H1 (cell line): ENCODE results near the gene PTPRE. TPM values are rescaled to one million over a fixed set of nuclear protein-coding genes. Genes with fewer than 3 reads are reported as not detected.

Experiments
- CTCF ChIA-PET: fragments of 300-600 bp; sonication (Branson Sonifier 250); formaldehyde crosslinking; loops from one replicate; lab custom pipeline; 2021; ENCODE audit not compliant: partially characterized antibody; lab: Charles Lee
- POLR2A ChIA-PET: fragments of 300-600 bp; sonication (Branson Sonifier 250); formaldehyde crosslinking; loops from one replicate; lab custom pipeline; 2021; ENCODE audit warnings: inconsistent platforms; ENCODE audit not compliant: partially characterized antibody; lab: Charles Lee
- DNase-seq, 2 experiments: peaks; one replicate each; pipeline versions ENCODE4 v3.0.0 to v3.0.0-alpha.2; 2010 to 2022; ENCODE audit warnings: low spot score in 2 of 2, low read depth in 1 of 2, mixed read lengths in 1 of 2
- FAIRE-seq: peaks from 2 replicates; lab custom pipeline; 2011; peaks lifted over from hg19 to GRCh38; lab: Jason Lieb, UNC
- H2AFZ ChIP-seq: 2 replicates; pipeline ENCODE4 v1.8.1; 2012; ENCODE audit warnings: low read length, inconsistent platforms
- H2AK5ac ChIP-seq: 2 replicates; pipeline ENCODE4 v1.6.1; 2013; ENCODE audit warnings: low read depth, low read length
- H2BK120ac ChIP-seq: replicated peaks from 2 replicates; pipeline ENCODE3; 2013; ENCODE audit warnings: low read depth, low read length, inconsistent platforms
- H2BK12ac ChIP-seq: 2 replicates; pipeline ENCODE4 v1.6.1; 2013; ENCODE audit warnings: low read depth, low read length
- H2BK15ac ChIP-seq: 2 replicates; pipeline ENCODE4 v1.6.1; 2013; ENCODE audit warnings: low read length
- H2BK20ac ChIP-seq: 2 replicates; pipeline ENCODE4 v1.6.1; 2013; ENCODE audit warnings: low read length
- H2BK5ac ChIP-seq: 2 replicates; pipeline ENCODE4 v1.6.1; 2013; ENCODE audit warnings: low read depth, low read length
- H3K14ac ChIP-seq: 2 replicates; pipeline ENCODE4 v1.6.1; 2013; ENCODE audit warnings: inconsistent platforms; ENCODE audit not compliant: insufficient read length
- H3K18ac ChIP-seq: 2 replicates; pipeline ENCODE4 v1.6.1; 2013; ENCODE audit warnings: low read length; ENCODE audit errors: extremely low read depth
- H3K23ac ChIP-seq: 2 replicates; pipeline ENCODE4 v1.6.1; 2013; ENCODE audit warnings: inconsistent platforms; ENCODE audit not compliant: insufficient read length
- H3K23me2 ChIP-seq: 2 replicates; pipeline ENCODE4 v1.6.1; 2013; ENCODE audit warnings: low read depth, low read length
- H3K27ac ChIP-seq: 2 replicates; pipeline ENCODE4 v1.6.1; 2011; ENCODE audit warnings: low read depth, low read length, inconsistent platforms
- H3K27me3 ChIP-seq, 4 experiments: replicated peaks in 1 of 4; 1 replicate in 1 of 4; 2 replicates in 3 of 4; pipeline versions ENCODE4 v1.6.1 to v1.8.1; 2011 to 2013; ENCODE audit warnings: low read length in 3 of 4, mild to moderate bottlenecking in 3 of 4, inconsistent platforms in 2 of 4, mixed read lengths in 2 of 4, moderate library complexity in 1 of 4; ENCODE audit not compliant: control insufficient read depth in 3 of 4, insufficient read depth in 3 of 4; ENCODE audit errors: extremely low read depth in 1 of 4
- H3K36me3 ChIP-seq, 4 experiments: 2 replicates each; pipeline versions ENCODE4 v1.6.1 to v1.8.1; 2011 to 2013; ENCODE audit warnings: mild to moderate bottlenecking in 4 of 4, low read length in 3 of 4, moderate library complexity in 2 of 4, control low read depth in 1 of 4, inconsistent platforms in 1 of 4; ENCODE audit not compliant: insufficient read depth in 4 of 4, control insufficient read depth in 2 of 4
- H3K4ac ChIP-seq: replicated peaks from 2 replicates; pipeline ENCODE3; 2013; ENCODE audit warnings: low read length, low read depth, mixed read lengths, inconsistent platforms; ENCODE audit not compliant: insufficient read length
- H3K4me1 ChIP-seq, 4 experiments: replicated peaks in 1 of 4; 1 replicate in 1 of 4; 2 replicates in 3 of 4; pipeline versions ENCODE4 v1.6.1 to v1.8.1; 2011 to 2013; ENCODE audit warnings: low read length in 3 of 4, inconsistent platforms in 2 of 4, mixed read lengths in 1 of 4; ENCODE audit not compliant: insufficient read depth in 4 of 4, control insufficient read depth in 3 of 4
- H3K4me2 ChIP-seq, 2 experiments: 2 replicates each; pipeline versions ENCODE4 v1.6.1 to v1.8.1; 2011 to 2013; ENCODE audit warnings: low read depth in 2 of 2, low read length in 2 of 2, control low read depth in 1 of 2, inconsistent platforms in 1 of 2, mild to moderate bottlenecking in 1 of 2; ENCODE audit not compliant: insufficient read depth in 1 of 2
- H3K4me3 ChIP-seq, 4 experiments: fragments of 200-600, 300-600 bp in 1 of 4; sonication (generic), shearing (Covaris generic), sonication (Bioruptor Twin) in 1 of 4; 2 replicates each; pipeline versions ENCODE4 v1.5.1 to v1.8.1; 2011 to 2016; ENCODE audit warnings: low read length in 4 of 4, low read depth in 3 of 4, control low read depth in 2 of 4, inconsistent platforms in 2 of 4, mild to moderate bottlenecking in 2 of 4, mixed read lengths in 1 of 4, moderate library complexity in 1 of 4; ENCODE audit not compliant: insufficient read depth in 2 of 4; ENCODE audit errors: extremely low read depth in 1 of 4
- H3K56ac ChIP-seq: replicated peaks from 2 replicates; pipeline ENCODE3; 2013; ENCODE audit warnings: low read depth, mild to moderate bottlenecking, mixed read lengths, low read length, inconsistent platforms; ENCODE audit not compliant: insufficient read length
- H3K79me1 ChIP-seq: 2 replicates; pipeline ENCODE4 v1.6.1; 2013; ENCODE audit warnings: low read depth, low read length, control low read depth
- H3K79me2 ChIP-seq, 2 experiments: 2 replicates each; pipeline versions ENCODE4 v1.6.1 to v1.8.1; 2012 to 2013; ENCODE audit warnings: low read length in 2 of 2, mild to moderate bottlenecking in 2 of 2, inconsistent platforms in 1 of 2; ENCODE audit not compliant: insufficient read depth in 2 of 2, control insufficient read depth in 1 of 2
- H3K9ac ChIP-seq, 4 experiments: replicated peaks in 1 of 4; 1 replicate in 1 of 4; 2 replicates in 3 of 4; pipeline versions ENCODE4 v1.6.1 to v1.8.1; 2011 to 2013; ENCODE audit warnings: low read depth in 3 of 4, low read length in 3 of 4, control low read depth in 2 of 4, mild to moderate bottlenecking in 2 of 4, moderate library complexity in 2 of 4, inconsistent platforms in 1 of 4; ENCODE audit errors: extremely low read depth in 1 of 4
- H3K9me3 ChIP-seq, 2 experiments: 2 replicates each; pipeline versions ENCODE4 v1.6.1 to v1.8.1; 2012 to 2013; ENCODE audit warnings: mild to moderate bottlenecking in 2 of 2, moderate library complexity in 2 of 2, control low read depth in 1 of 2, inconsistent platforms in 1 of 2, low read depth in 1 of 2, low read length in 1 of 2, mixed read lengths in 1 of 2; ENCODE audit not compliant: insufficient read depth in 2 of 2
- H4K20me1 ChIP-seq, 2 experiments: replicated peaks in 1 of 2; 2 replicates each; pipeline versions ENCODE3 to v1.8.1; 2011 to 2013; ENCODE audit warnings: inconsistent platforms in 2 of 2, low read length in 2 of 2, mild to moderate bottlenecking in 1 of 2; ENCODE audit not compliant: insufficient read depth in 2 of 2, control insufficient read depth in 1 of 2
- H4K5ac ChIP-seq: 2 replicates; pipeline ENCODE4 v1.6.1; 2013; ENCODE audit warnings: low read length, low read depth, mixed read lengths, inconsistent platforms; ENCODE audit not compliant: insufficient read length
- H4K8ac ChIP-seq: 2 replicates; pipeline ENCODE4 v1.8.0; 2013; ENCODE audit warnings: mild to moderate bottlenecking, moderate library complexity, low read length, inconsistent platforms; ENCODE audit not compliant: insufficient read depth; ENCODE audit errors: extremely low read depth
- H4K91ac ChIP-seq: replicated peaks from 2 replicates; pipeline ENCODE3; 2013; ENCODE audit warnings: low read length, mixed read lengths, inconsistent platforms; ENCODE audit not compliant: insufficient read length
- CBX5 ChIP-seq: fragments of 300-800, 300-1000 bp; sonication (generic); IDR thresholded peaks from 2 replicates; pipeline ENCODE4 v1.7.1; 2016; ENCODE audit warnings: antibody characterized with exemption, low read length, low read depth
- EGR1 ChIP-seq: IDR thresholded peaks from 2 replicates; pipeline ENCODE4 v1.6.1; 2011; ENCODE audit warnings: low read depth, low read length, borderline replicate concordance
- JUN ChIP-seq: IDR thresholded peaks from 2 replicates; pipeline ENCODE4 v1.6.1; 2011; ENCODE audit warnings: low read depth, mild to moderate bottlenecking, improper control_type of control experiment, low read length
- KDM5A ChIP-seq: fragments of 200-600 bp; IDR thresholded peaks from 2 replicates; pipeline ENCODE4 v1.7.1; 2012; ENCODE audit warnings: mild to moderate bottlenecking, low read length, inconsistent platforms, mixed read lengths
- RXRA ChIP-seq: IDR thresholded peaks from 2 replicates; pipeline ENCODE4 v1.6.1; 2011; ENCODE audit warnings: low read depth, mild to moderate bottlenecking, low read length, moderate library complexity; ENCODE audit not compliant: insufficient read depth
- SIN3A ChIP-seq, 2 experiments: IDR thresholded peaks in 1 of 2; conservative IDR thresholded peaks in 1 of 2; 2 replicates each; pipeline ENCODE4 v1.6.1; 2011 to 2012; ENCODE audit warnings: low read length in 2 of 2, improper control_type of control experiment in 1 of 2, low read depth in 1 of 2, mild to moderate bottlenecking in 1 of 2
- SRF ChIP-seq: IDR thresholded peaks from 2 replicates; pipeline ENCODE4 v1.6.1; 2011; ENCODE audit warnings: mild to moderate bottlenecking, low read depth, low read length, moderate library complexity
- TCF12 ChIP-seq: IDR thresholded peaks from 2 replicates; pipeline ENCODE4 v1.6.1; 2011; ENCODE audit warnings: low read depth, mild to moderate bottlenecking, low read length
- WGBS, 2 experiments: shearing (Covaris generic) in 1 of 2; methylation state at CpG; one replicate each; pipeline versions ENCODE4 v1.1.6 to v1.1.7; 2013 to 2015; ENCODE audit warnings: low lambda C conversion rate in 2 of 2, mixed read lengths in 2 of 2, inconsistent platforms in 1 of 2, low coverage in 1 of 2, missing lambda C conversion rate in 1 of 2; ENCODE audit not compliant: insufficient replicate concordance in 2 of 2, insufficient coverage in 1 of 2, insufficient read length in 1 of 2; ENCODE audit errors: extremely low coverage in 1 of 2, missing lambda C conversion rate in 1 of 2; 5-methylcytosine and 5-hydroxymethylcytosine counted together
- polyA plus RNA-seq, 7 experiments: library from polyadenylated mRNA; depleted of rRNA in 3 of 7; stranded (reverse) in 5 of 7; unstranded in 2 of 7; fragments of >200 nt in 5 of 7; fragments of 200-250 nt in 2 of 7; gene quantifications; 1 replicate in 5 of 7; 2 replicates in 1 of 7; 4 replicates in 1 of 7; pipeline versions ENCODE4 v1.2.1 to v1.2.3, GENCODE V29; 2011 to 2013; ENCODE audit warnings: missing spikeins in 2 of 7, mixed read lengths in 2 of 7
- total RNA-seq: library from RNA; stranded (reverse); fragmentation: NEBNext Ultra II Directional; extraction: Animal tissue kit (Norgen Biotek cat#: 25700); gene quantifications from 2 replicates; pipeline ENCODE4 v1.2.1, GENCODE V29; 2021
- TF ChIP-seq, protein P1 (sequence below): IDR thresholded peaks from 2 replicates; pipeline ENCODE4 v1.6.1; 2011; ENCODE audit warnings: low read length, improper control_type of control experiment
- TF ChIP-seq, protein P2 (sequence below): IDR thresholded peaks from 2 replicates; pipeline ENCODE4 v1.6.1; 2012; ENCODE audit warnings: inconsistent platforms

The PTPRE gene
- total and polyA plus RNA-seq, 2 of the 8 experiments (the other 6 are each of a cell fraction or from before 2014, with no cell fraction given): 0.33 to 0.54 TPM

DNA sequence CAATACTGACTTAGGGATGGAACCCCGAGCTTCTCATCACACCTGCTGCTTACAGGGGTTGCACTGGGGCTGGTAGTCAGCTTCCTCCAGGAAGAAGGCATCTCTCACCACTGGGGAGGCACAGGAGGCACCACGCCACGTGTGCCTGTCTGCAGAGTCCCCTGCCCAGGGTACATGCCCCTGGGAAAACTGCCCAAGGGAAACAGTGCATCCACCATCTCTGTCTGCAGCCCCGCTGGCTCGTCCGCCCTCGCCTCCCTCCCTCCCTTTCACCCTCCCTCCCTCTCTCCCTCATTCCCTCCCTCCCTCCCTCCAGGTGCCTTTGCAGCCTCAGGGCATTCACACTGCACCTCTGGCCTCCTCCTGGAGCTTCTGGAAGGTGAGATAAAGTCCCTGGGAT, 101.1 kb downstream of the PTPRE start:
- Histone ChIP-seq H4K5ac (no peak overlapping the region), H3K18ac (no peak overlapping the region), H3K27ac (no peak overlapping the region), H3K9ac (no peak overlapping the region), H2BK120ac (no peak overlapping the region), H3K14ac (no peak overlapping the region), H3K23ac (no peak overlapping the region), H2BK12ac (no peak overlapping the region), H3K36me3 (no peaks in the 10 kb centered on the region), H2AK5ac (no peak overlapping the region), H3K4ac (no peak overlapping the region), H3K79me1 (no peaks in the 10 kb centered on the region), H3K4me1 (peaks cover 0 to 4% (median 0%) of the 10 kb centered on the region in 4 experiments; a peak in 1 of 7 replicates), H3K23me2 (no peaks in the 10 kb centered on the region), H3K56ac (no peak overlapping the region), H3K27me3 (no peaks in the 10 kb centered on the region; a peak in 1 of 7 replicates), H2BK15ac (no peak overlapping the region), H4K8ac (no peak overlapping the region), H3K4me2 (no peak overlapping the region), H3K9me3 (no peaks in the 10 kb centered on the region), H2AFZ (no peak overlapping the region; the same call in 1 of the 2 replicates), H2BK20ac (no peak overlapping the region), H3K79me2 (no peaks in the 10 kb centered on the region), H2BK5ac (no peak overlapping the region), H3K4me3 (no peak overlapping the region), H4K20me1 (no peaks in the 10 kb centered on the region), H4K91ac (no peak overlapping the region)
- FAIRE-seq (no peak), DNase-seq (no peak)
- 86% methylated on average over 3 of the region's 7 CpGs; no CpG with 5 or more reads in 1 of the 2 experiments for WGBS, 2 experiments
- TF ChIP-seq CBX5 (no peak), JUN (no peak), TCF12 (no peak), SIN3A (conservative IDR thresholded peaks at IDR 0.05 in 1 of 2, IDR thresholded peaks at IDR 0.05 in 1 of 2; ENCODE audit: low read depth in 1 of 2, low read length in 2 of 2) (no peak), SRF (no peak), EGR1 (no peak), RXRA (no peak), KDM5A (no peak)
- TF ChIP-seq, protein P1, sequence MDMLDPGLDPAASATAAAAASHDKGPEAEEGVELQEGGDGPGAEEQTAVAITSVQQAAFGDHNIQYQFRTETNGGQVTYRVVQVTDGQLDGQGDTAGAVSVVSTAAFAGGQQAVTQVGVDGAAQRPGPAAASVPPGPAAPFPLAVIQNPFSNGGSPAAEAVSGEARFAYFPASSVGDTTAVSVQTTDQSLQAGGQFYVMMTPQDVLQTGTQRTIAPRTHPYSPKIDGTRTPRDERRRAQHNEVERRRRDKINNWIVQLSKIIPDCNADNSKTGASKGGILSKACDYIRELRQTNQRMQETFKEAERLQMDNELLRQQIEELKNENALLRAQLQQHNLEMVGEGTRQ: no peak
- TF ChIP-seq, protein P2, sequence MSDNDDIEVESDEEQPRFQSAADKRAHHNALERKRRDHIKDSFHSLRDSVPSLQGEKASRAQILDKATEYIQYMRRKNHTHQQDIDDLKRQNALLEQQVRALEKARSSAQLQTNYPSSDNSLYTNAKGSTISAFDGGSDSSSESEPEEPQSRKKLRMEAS: no peak
- ChIA-PET POLR2A (no interaction called here), CTCF (interaction anchor here (0.8 to 5.0 kb wide), 7 partner anchors 21 to 154 kb away, joined by 3 to 83 read pairs (median 3); partner anchors contain the start of gene PTPRE)
